Lung (tissue), 12 donors: ENCODE results near the gene DNAJB13. TPM values are rescaled to one million over a fixed set of nuclear protein-coding genes. Genes with fewer than 3 reads are reported as not detected.

Source experiments
- ATAC-seq: fragments of 200-7000 bp; cut with Tn5 transposase; one replicate; pipeline ENCODE4 v1.9.1; 2020; ENCODE audit warnings: moderate number of reproducible peaks; ENCODE audit not compliant: insufficient read depth, low FRiP score
- DNase-seq, 3 donors: peaks; one replicate each; pipeline ENCODE4 v3.0.0-alpha.2; 2013 to 2017
- H3K27ac ChIP-seq, 2 donors: one replicate each; pipeline ENCODE4 v1.5.1; 2013; ENCODE audit warnings: mild to moderate bottlenecking in 2 of 2, moderate library complexity in 2 of 2, control low read depth in 1 of 2, inconsistent platforms in 1 of 2, low read depth in 1 of 2, low read length in 1 of 2
- H3K27me3 ChIP-seq, 3 donors: one replicate each; pipeline ENCODE4 v1.5.1; 2013; ENCODE audit warnings: low read length in 2 of 3; ENCODE audit not compliant: control insufficient read depth in 3 of 3, insufficient read depth in 3 of 3
- H3K36me3 ChIP-seq, 4 donors: one replicate each; pipeline ENCODE4 v1.5.1; 2013; ENCODE audit warnings: low read length in 4 of 4, mild to moderate bottlenecking in 1 of 4, moderate library complexity in 1 of 4; ENCODE audit not compliant: control insufficient read depth in 4 of 4, insufficient read depth in 4 of 4
- H3K4me1 ChIP-seq, 5 donors: one replicate each; pipeline ENCODE4 v1.5.1; 2013; ENCODE audit warnings: low read length in 5 of 5, mild to moderate bottlenecking in 2 of 5, moderate library complexity in 1 of 5; ENCODE audit not compliant: control insufficient read depth in 5 of 5, insufficient read depth in 5 of 5
- H3K4me3 ChIP-seq: one replicate; pipeline ENCODE4 v1.5.1; 2013; ENCODE audit warnings: mild to moderate bottlenecking, control low read depth, moderate library complexity
- H3K9ac ChIP-seq, 2 donors: one replicate each; pipeline ENCODE4 v1.5.1; 2013; ENCODE audit warnings: low read length in 2 of 2, control low read depth in 1 of 2; ENCODE audit not compliant: insufficient read depth in 1 of 2
- H3K9me3 ChIP-seq, 4 donors: one replicate each; pipeline ENCODE4 v1.5.1; 2013; ENCODE audit warnings: low read length in 3 of 4, mild to moderate bottlenecking in 1 of 4, moderate library complexity in 1 of 4; ENCODE audit not compliant: control insufficient read depth in 4 of 4, insufficient read depth in 3 of 4
- CTCF ChIP-seq: IDR thresholded peaks from 2 replicates; pipeline ENCODE4 v1.5.1; 2012; ENCODE audit warnings: mild to moderate bottlenecking; ENCODE audit errors: control extremely low read depth, extremely low read depth
- WGBS, 2 donors: extraction: QIAGEN DNeasy Blood & Tissue Kit; methylation state at CpG; one replicate each; pipeline ENCODE4 v1.1.7; 2013; 5-methylcytosine and 5-hydroxymethylcytosine counted together
- polyA plus RNA-seq, 2 donors: library from polyadenylated mRNA; stranded (reverse); fragments of 200-250 nt; gene quantifications; one replicate each; pipeline ENCODE4 v1.2.1, GENCODE V29; 2013
- total RNA-seq, 2 donors: library from RNA; depleted of rRNA in 1 of 2; stranded (reverse); fragments of >200 nt in 1 of 2; gene quantifications; one replicate each; pipeline ENCODE4 v1.2.1, GENCODE V29; 2014 to 2021
- donor health status: control.
- donor health status: control.
- donor health status: Bipolar disorder and iron deficiency.
- donor health status: healthy.
- donor health status: DM: yes; HTN: yes; CAD: no.

DNAJB13 gene
- total and polyA plus RNA-seq, 4 donors, result 5.4 to 11.9 (median 6.4) TPM

- no peak for TF ChIP-seq CTCF
- ATAC-seq (no peak), DNase-seq (no peak)
- Histone ChIP-seq H3K27me3 (no peaks in the 10 kb centered on the region), H3K9ac (no peak overlapping the region), H3K4me3 (no peak overlapping the region), H3K4me1 (no peaks in the 10 kb centered on the region), H3K27ac (no peak overlapping the region), H3K36me3 (peaks cover 12 to 13% (median 12%) of the 10 kb centered on the region in 4 donors), H3K9me3 (no peaks in the 10 kb centered on the region)
- 81 to 93% methylated on average over 8 of the region's 8 CpGs for WGBS, 2 donors
Observed at GRCh38 chr11:73999581-74000306, 48.9 kb downstream of the DNAJB13 start.

GRCh38 chr11:74000307-74001133, 49.7 kb downstream of the DNAJB13 start:
- TF ChIP-seq CTCF, result no peak
- Histone ChIP-seq H3K27me3 (no peaks in the 10 kb centered on the region), H3K27ac (no peak overlapping the region), H3K36me3 (peaks cover 12 to 13% (median 12%) of the 10 kb centered on the region in 4 donors), H3K9me3 (no peaks in the 10 kb centered on the region), H3K4me1 (no peaks in the 10 kb centered on the region), H3K9ac (no peak overlapping the region), H3K4me3 (no peak overlapping the region)
- WGBS, 2 donors, result 93 to 95% methylated on average over 14 of the region's 14 CpGs
- ATAC-seq (no peak), DNase-seq (no peak)

GRCh38 chr11:74001822-74002286, 51.0 kb downstream of the DNAJB13 start:
- Histone ChIP-seq H3K4me1 (no peaks in the 10 kb centered on the region), H3K27me3 (no peaks in the 10 kb centered on the region), H3K9me3 (no peaks in the 10 kb centered on the region), H3K9ac (no peak overlapping the region), H3K27ac (no peak overlapping the region), H3K36me3 (peaks cover 12 to 15% (median 12%) of the 10 kb centered on the region in 4 donors), H3K4me3 (no peak overlapping the region)
- TF ChIP-seq CTCF, result no peak
- DNase-seq (no peak), ATAC-seq (no peak)
- WGBS, 2 donors, result 86 to 88% methylated on average over 7 of the region's 7 CpGs
